HEK293 (cell line): Measurements from ENCODE around the gene NCR1.

Experiments used
- CTCF ChIA-PET: fragments of 350-600 bp; formaldehyde crosslinking; extraction: SDS; loops from one replicate; lab custom pipeline; 2021; ENCODE audit warnings: antibody characterized with exemption; lab: Yijun Ruan, JAX
- POLR2A ChIA-PET: fragments of 300-600 bp; formaldehyde crosslinking; extraction: SDS; loops from one replicate; lab custom pipeline; 2020; ENCODE audit warnings: antibody characterized with exemption, inconsistent platforms; lab: Yijun Ruan, JAX
- H3K27ac ChIP-seq: fragments of 200-500 bp; sonication (Bioruptor generic); 2 replicates; pipeline ENCODE4 v1.5.1; 2014; ENCODE audit warnings: low read depth, low read length, control low read depth, inconsistent platforms; ENCODE audit errors: extremely low read depth
- H3K36me3 ChIP-seq, 2 experiments: fragments of 200-500 bp in 1 of 2; sonication (Bioruptor generic) in 1 of 2; 1 replicate in 1 of 2; 2 replicates in 1 of 2; pipeline ENCODE4 v1.5.1; 2014 to 2017; ENCODE audit warnings: inconsistent platforms in 2 of 2, low read length in 2 of 2; ENCODE audit not compliant: control insufficient read depth in 2 of 2, insufficient read depth in 1 of 2
- H3K4me1 ChIP-seq: fragments of 200-500 bp; sonication (Bioruptor generic); 2 replicates; pipeline ENCODE4 v1.5.1; 2014; ENCODE audit warnings: mild to moderate bottlenecking, low read length, inconsistent platforms; ENCODE audit not compliant: control insufficient read depth, insufficient read depth
- H3K4me3 ChIP-seq: 2 replicates; pipeline ENCODE4 v1.5.1; 2011; ENCODE audit warnings: low read depth, mild to moderate bottlenecking, control low read depth, low read length, moderate library complexity
- H3K9me3 ChIP-seq: fragments of 200-500 bp; sonication (Bioruptor generic); 2 replicates; pipeline ENCODE4 v1.5.1; 2014; ENCODE audit warnings: low read depth, low read length, inconsistent platforms; ENCODE audit not compliant: control insufficient read depth, insufficient read depth
- KLF7 ChIP-seq: fragments of 450-650 bp; formaldehyde crosslinking; IDR thresholded peaks from 2 replicates; pipeline ENCODE4 v1.5.1; 2016; ENCODE audit warnings: missing biosample characterization, missing genetic modification characterization, borderline replicate concordance
- MYNN ChIP-seq: fragments of 450-650 bp; formaldehyde crosslinking; IDR thresholded peaks from 2 replicates; pipeline ENCODE4 v1.5.1; 2016; ENCODE audit warnings: missing biosample characterization, missing genetic modification characterization, borderline replicate concordance
- MZF1 ChIP-seq: fragments of 450-650 bp; formaldehyde crosslinking; IDR thresholded peaks from 2 replicates; pipeline ENCODE4 v1.5.1; 2017; ENCODE audit warnings: missing biosample characterization, missing genetic modification characterization, borderline replicate concordance
- OSR2 ChIP-seq: fragments of 450-650 bp; formaldehyde crosslinking; IDR thresholded peaks from 2 replicates; pipeline ENCODE4 v1.5.1; 2016; ENCODE audit warnings: missing biosample characterization, missing genetic modification characterization
- REST ChIP-seq: fragments of 450-650 bp; formaldehyde crosslinking; IDR thresholded peaks from 2 replicates; pipeline ENCODE4 v1.5.1; 2016; ENCODE audit warnings: missing biosample characterization, missing genetic modification characterization
- ZBTB1 ChIP-seq: fragments of 450-650 bp; formaldehyde crosslinking; IDR thresholded peaks from 2 replicates; pipeline ENCODE4 v1.5.1; 2016; ENCODE audit warnings: missing biosample characterization, missing genetic modification characterization
- ZNF10 ChIP-seq: fragments of 450-650 bp; formaldehyde crosslinking; IDR thresholded peaks from 2 replicates; pipeline ENCODE4 v1.5.1; 2017; ENCODE audit warnings: missing biosample characterization, missing genetic modification characterization
- ZNF114 ChIP-seq: fragments of 450-650 bp; formaldehyde crosslinking; IDR thresholded peaks from 2 replicates; pipeline ENCODE4 v1.5.0; 2017; ENCODE audit warnings: missing biosample characterization, missing genetic modification characterization
- ZNF121 ChIP-seq: fragments of 450-650 bp; formaldehyde crosslinking; IDR thresholded peaks from 2 replicates; pipeline ENCODE4 v1.5.1; 2016; ENCODE audit warnings: missing biosample characterization, missing genetic modification characterization
- ZNF146 ChIP-seq: fragments of 450-650 bp; formaldehyde crosslinking; IDR thresholded peaks from 2 replicates; pipeline ENCODE4 v1.5.1; 2016; ENCODE audit warnings: missing biosample characterization, missing genetic modification characterization
- ZNF155 ChIP-seq: fragments of 450-650 bp; formaldehyde crosslinking; IDR thresholded peaks from 2 replicates; pipeline ENCODE4 v1.5.1; 2016; ENCODE audit warnings: missing biosample characterization, missing genetic modification characterization
- ZNF239 ChIP-seq: fragments of 450-650 bp; formaldehyde crosslinking; IDR thresholded peaks from 2 replicates; pipeline ENCODE4 v1.5.1; 2016; ENCODE audit warnings: missing biosample characterization, missing genetic modification characterization
- ZNF266 ChIP-seq: fragments of 450-650 bp; formaldehyde crosslinking; IDR thresholded peaks from 2 replicates; pipeline ENCODE4 v1.5.1; 2016; ENCODE audit warnings: missing biosample characterization, missing genetic modification characterization, low read depth
- ZNF354C ChIP-seq: fragments of 450-650 bp; formaldehyde crosslinking; IDR thresholded peaks from 2 replicates; pipeline ENCODE4 v1.5.1; 2016; ENCODE audit warnings: missing biosample characterization, missing genetic modification characterization, low read depth, borderline replicate concordance
- ZNF48 ChIP-seq: fragments of 450-650 bp; formaldehyde crosslinking; IDR thresholded peaks from 2 replicates; pipeline ENCODE4 v1.5.1; 2016; ENCODE audit warnings: missing biosample characterization, missing genetic modification characterization
- ZNF549 ChIP-seq: fragments of 450-650 bp; IDR thresholded peaks from 2 replicates; pipeline ENCODE4 v1.5.1; 2018; ENCODE audit warnings: missing biosample characterization, missing genetic modification characterization, mild to moderate bottlenecking, inconsistent platforms, moderate library complexity
- ZNF561 ChIP-seq: fragments of 450-650 bp; IDR thresholded peaks from 2 replicates; pipeline ENCODE4 v1.5.1; 2018; ENCODE audit warnings: missing biosample characterization, missing genetic modification characterization, borderline replicate concordance
- ZNF580 ChIP-seq: fragments of 450-650 bp; formaldehyde crosslinking; IDR thresholded peaks from 2 replicates; pipeline ENCODE4 v1.5.1; 2016; ENCODE audit warnings: missing biosample characterization, missing genetic modification characterization
- ZNF677 ChIP-seq: fragments of 450-650 bp; IDR thresholded peaks from 2 replicates; pipeline ENCODE4 v1.5.0; 2018; ENCODE audit warnings: missing biosample characterization, mild to moderate bottlenecking, missing genetic modification characterization, moderate library complexity
- ZNF704 ChIP-seq: fragments of 450-650 bp; formaldehyde crosslinking; IDR thresholded peaks from 2 replicates; pipeline ENCODE4 v1.5.1; 2016; ENCODE audit warnings: missing biosample characterization, missing genetic modification characterization
- ZNF785 ChIP-seq: fragments of 450-650 bp; formaldehyde crosslinking; IDR thresholded peaks from 2 replicates; pipeline ENCODE4 v1.5.1; 2016; ENCODE audit warnings: missing biosample characterization, missing genetic modification characterization
- ZSCAN30 ChIP-seq: fragments of 450-650 bp; IDR thresholded peaks from 2 replicates; pipeline ENCODE4 v1.5.1; 2018; ENCODE audit warnings: missing biosample characterization, mild to moderate bottlenecking, missing genetic modification characterization, moderate library complexity

NCR1 gene

GRCh38 chr19:54871696-54872095 is 34.3 kb upstream of the NCR1 start:
- ChIA-PET POLR2A (no interaction called here), CTCF (interaction anchor here (2.0 kb wide), 1 partner anchor 10 kb away, joined by 7 read pairs; no protein-coding TSS in a partner anchor)
- H3K4me3 ChIP-seq, result no peak overlapping the region
- H3K27ac ChIP-seq, result no peak overlapping the region
- H3K9me3 ChIP-seq, result no peaks in the 10 kb centered on the region
- H3K4me1 ChIP-seq, result no peaks in the 10 kb centered on the region
- no peak for TF ChIP-seq ZNF239 (tag by site-specific recombination)
- no peak for TF ChIP-seq ZNF48 (tag by site-specific recombination)
- TF ChIP-seq ZNF121, result no peak
- no peak for TF ChIP-seq ZNF10 (tag by site-specific recombination)
- TF ChIP-seq ZNF580 (tag by site-specific recombination), result no peak
- TF ChIP-seq ZNF266 (tag by site-specific recombination), result no peak
- TF ChIP-seq ZNF677 (tag by site-specific recombination), result no peak
- no peak for TF ChIP-seq OSR2
- no peaks in the 10 kb centered on the region for H3K36me3 ChIP-seq

GRCh38 chr19:54873990-54874389 is 32.0 kb upstream of the NCR1 start, which contains the start of gene FCAR:
Gene FCAR, plus strand, starts transcription at chr19:54874235. Its CDS starts 55 bp downstream, at chr19:54874290.
- CTCF ChIA-PET, result interaction anchor here (0.6 to 2.7 kb wide), 2 partner anchors 199 to 545 kb away, joined by 3 to 9 read pairs; no protein-coding TSS in a partner anchor
- no peaks in the 10 kb centered on the region for H3K36me3 ChIP-seq
- no peaks in the 10 kb centered on the region for H3K9me3 ChIP-seq
- no peaks in the 10 kb centered on the region for H3K4me1 ChIP-seq
- TF ChIP-seq ZSCAN30 (tag by site-specific recombination) (no peak), ZNF155 (tag by site-specific recombination) (no peak), ZNF146 (tag by site-specific recombination) (no peak), MZF1 (no peak), ZNF785 (no peak), ZNF549 (no peak), ZNF704 (no peak)
- POLR2A ChIA-PET, result no interaction called here
- H3K4me3 ChIP-seq, result no peak within 1 kb of the TSS
- H3K27ac ChIP-seq, result no peak within 1 kb of the TSS

- H3K4me3 ChIP-seq, result no peak overlapping the region
- POLR2A ChIA-PET, result no interaction called here
Observed at GRCh38 chr19:54875506-54875905, 30.4 kb upstream of the NCR1 start.

More at GRCh38 chr19:54875506-54875905, 30.4 kb upstream of the NCR1 start:
- Histone ChIP-seq H3K36me3 (no peaks in the 10 kb centered on the region), H3K4me1 (no peaks in the 10 kb centered on the region), H3K27ac (no peak overlapping the region), H3K9me3 (no peaks in the 10 kb centered on the region)
- CTCF ChIA-PET, result interaction anchor here (1.1 to 2.7 kb wide), 2 partner anchors 12 to 201 kb away, joined by 4 to 9 read pairs; no protein-coding TSS in a partner anchor
- TF ChIP-seq MYNN (tag by site-specific recombination), result no peak
- TF ChIP-seq ZNF561, result no peak
- no peak for TF ChIP-seq ZBTB1 (tag by site-specific recombination)
- no peak for TF ChIP-seq REST (tag by site-specific recombination)
- TF ChIP-seq ZNF354C (tag by site-specific recombination), result no peak
- no peak for TF ChIP-seq KLF7 (tag by site-specific recombination)
- no peak for TF ChIP-seq ZNF114 (tag by site-specific recombination)
